Spleen (tissue), 11 donors: Measurements from ENCODE around the gene ARPC5. TPM values are rescaled to one million over a fixed set of nuclear protein-coding genes. Genes with fewer than 3 reads are reported as not detected.
"Not testable (repeated sequence)": the region's sequence is repeated elsewhere in the genome, so short reads cannot be mapped to it uniquely, and the experiment has no call there.

ENCODE experiments used
- DNase-seq: peaks from one replicate; pipeline ENCODE4 v3.0.0-alpha.2; 2020
- H3K27ac ChIP-seq, 8 donors: fragments of 200-600 bp; sonication (generic) in 7 of 8; 1 replicate in 4 of 8; 2 replicates in 4 of 8; pipeline versions ENCODE4 v1.5.0 to v1.8.0; 2016 to 2021; ENCODE audit warnings: inconsistent platforms in 4 of 8, mild to moderate bottlenecking in 4 of 8, moderate library complexity in 1 of 8
- H3K27me3 ChIP-seq, 7 donors: fragments of 200-600 bp; sonication (generic) in 6 of 7; replicated peaks in 1 of 7; 1 replicate in 4 of 7; 2 replicates in 3 of 7; pipeline versions ENCODE4 v1.5.0 to v1.8.0; 2016 to 2021; ENCODE audit warnings: inconsistent platforms in 3 of 7, mild to moderate bottlenecking in 1 of 7
- H3K36me3 ChIP-seq, 6 donors: fragments of 200-600 bp; sonication (generic) in 5 of 6; 1 replicate in 4 of 6; 2 replicates in 2 of 6; pipeline versions ENCODE4 v1.5.0 to v1.8.0; 2016 to 2021; ENCODE audit warnings: inconsistent platforms in 2 of 6
- H3K4me1 ChIP-seq, 6 donors: fragments of 200-600 bp; sonication (generic) in 5 of 6; 1 replicate in 3 of 6; 2 replicates in 3 of 6; pipeline versions ENCODE4 v1.5.0 to v1.8.0; 2016 to 2021; ENCODE audit warnings: inconsistent platforms in 3 of 6
- H3K4me3 ChIP-seq, 8 donors: fragments of 200-600 bp; sonication (generic) in 7 of 8; 1 replicate in 4 of 8; 2 replicates in 4 of 8; pipeline versions ENCODE4 v1.5.0 to v1.8.0; 2016 to 2021; ENCODE audit warnings: inconsistent platforms in 4 of 8, mild to moderate bottlenecking in 4 of 8, moderate library complexity in 2 of 8
- H3K9me3 ChIP-seq, 8 donors: fragments of 200-600 bp; sonication (generic) in 7 of 8; 1 replicate in 4 of 8; 2 replicates in 4 of 8; pipeline versions ENCODE4 v1.5.0 to v1.8.0; 2016 to 2021; ENCODE audit warnings: inconsistent platforms in 4 of 8
- POLR2A ChIP-seq, 3 donors: fragments of 450-650 bp; IDR thresholded peaks; one replicate each; pipeline ENCODE4 v1.5.1; 2017; ENCODE audit warnings: antibody characterized with exemption in 3 of 3, mild to moderate bottlenecking in 1 of 3
- POLR2AphosphoS5 ChIP-seq, 3 donors: sonication (generic); formaldehyde crosslinking; IDR thresholded peaks; one replicate each; pipeline ENCODE4 v1.5.1; 2017; ENCODE audit warnings: antibody characterized with exemption in 3 of 3
- WGBS, 5 donors: extraction: QIAGEN DNeasy Blood & Tissue Kit in 3 of 5; methylation state at CpG; one replicate each; pipeline versions ENCODE4 v1.1.5 to v1.1.7; 2013 to 2018; 5-methylcytosine and 5-hydroxymethylcytosine counted together
- intact Hi-C: fragments of 100-400 bp; cut with DNase I; formaldehyde crosslinking; loops from one replicate; pipeline ENCODE4 v1.15.0; 2023; ENCODE audit warnings: low total_unique reads
- polyA plus RNA-seq, 3 donors: library from polyadenylated mRNA; stranded (reverse); fragments of 200-250 nt; gene quantifications; one replicate each; pipeline ENCODE4 v1.2.1, GENCODE V29; 2013
- total RNA-seq, 7 donors: library from RNA; depleted of rRNA in 3 of 7; stranded (reverse); fragments of >200 nt in 3 of 7; fragmentation: NEBNext Ultra II Directional in 4 of 7; extraction: Animal tissue kit (Norgen Biotek cat#: 25700) in 4 of 7; gene quantifications; one replicate each; pipeline versions ENCODE4 v1.1.0 to v1.2.1, GENCODE V29; 2016 to 2021
- TF ChIP-seq, protein P1 (sequence below), 11 experiments: fragments of 200-600 bp in 7 of 11; fragments of 450-650 bp in 4 of 11; sonication (generic) in 4 of 11; IDR thresholded peaks in 8 of 11; conservative IDR thresholded peaks in 3 of 11; 1 replicate in 7 of 11; 2 replicates in 4 of 11; pipeline versions ENCODE4 v1.4.0 to v1.8.0; 2016 to 2021; ENCODE audit warnings: antibody characterized with exemption in 11 of 11, inconsistent platforms in 4 of 11, mild to moderate bottlenecking in 1 of 11
- donor health status: healthy with polysubstance abuse.
- donor health status: DM: no; HTN: no; CAD: no; lungs with moderate emphysema.
- donor health status: DM: no; HTN: no; CAD: no.
- donor health status: Bipolar disorder and iron deficiency.
- donor health status: healthy.
- donor health status: DM: no; HTN: no; CAD: no.
- donor health status: DM: yes; HTN: yes; CAD: no.

The ARPC5 gene
- total and polyA plus RNA-seq, 10 donors = 122 to 221 (median 178) TPM

DNA sequence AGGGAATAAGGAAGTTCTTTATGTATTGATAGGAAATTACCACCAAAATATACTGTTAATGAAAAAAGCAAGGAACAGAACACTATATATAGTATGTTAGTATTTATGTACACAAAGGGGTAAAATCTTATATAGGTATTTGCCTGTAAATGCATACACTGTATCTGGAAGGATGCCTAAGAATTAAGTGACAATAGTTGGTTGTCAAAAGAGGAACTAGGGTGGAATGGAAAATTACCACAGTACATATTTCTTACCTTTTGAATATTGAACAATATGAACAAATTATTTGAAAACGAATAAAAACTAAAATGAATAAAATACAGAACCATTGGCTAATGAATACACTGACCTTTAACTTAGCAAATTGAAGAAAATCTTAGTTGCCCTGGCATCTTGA is 13.6 kb downstream of the ARPC5 start:
- H3K36me3 ChIP-seq = peaks cover 0 to 42% (median 17%) of the 10 kb centered on the region in 6 donors
- TF ChIP-seq POLR2A (IDR thresholded peaks at IDR 0.05) = no peak
- TF ChIP-seq POLR2AphosphoS5 (IDR thresholded peaks at IDR 0.05) = no peak
- TF ChIP-seq, protein P1, sequence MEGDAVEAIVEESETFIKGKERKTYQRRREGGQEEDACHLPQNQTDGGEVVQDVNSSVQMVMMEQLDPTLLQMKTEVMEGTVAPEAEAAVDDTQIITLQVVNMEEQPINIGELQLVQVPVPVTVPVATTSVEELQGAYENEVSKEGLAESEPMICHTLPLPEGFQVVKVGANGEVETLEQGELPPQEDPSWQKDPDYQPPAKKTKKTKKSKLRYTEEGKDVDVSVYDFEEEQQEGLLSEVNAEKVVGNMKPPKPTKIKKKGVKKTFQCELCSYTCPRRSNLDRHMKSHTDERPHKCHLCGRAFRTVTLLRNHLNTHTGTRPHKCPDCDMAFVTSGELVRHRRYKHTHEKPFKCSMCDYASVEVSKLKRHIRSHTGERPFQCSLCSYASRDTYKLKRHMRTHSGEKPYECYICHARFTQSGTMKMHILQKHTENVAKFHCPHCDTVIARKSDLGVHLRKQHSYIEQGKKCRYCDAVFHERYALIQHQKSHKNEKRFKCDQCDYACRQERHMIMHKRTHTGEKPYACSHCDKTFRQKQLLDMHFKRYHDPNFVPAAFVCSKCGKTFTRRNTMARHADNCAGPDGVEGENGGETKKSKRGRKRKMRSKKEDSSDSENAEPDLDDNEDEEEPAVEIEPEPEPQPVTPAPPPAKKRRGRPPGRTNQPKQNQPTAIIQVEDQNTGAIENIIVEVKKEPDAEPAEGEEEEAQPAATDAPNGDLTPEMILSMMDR (IDR thresholded peaks at IDR 0.05 in 8 of 11, conservative IDR thresholded peaks at IDR 0.05 in 3 of 11) = no peak
- intact Hi-C loops = no loop called here
- no peak for DNase-seq
- H3K9me3 ChIP-seq = no peaks in the 10 kb centered on the region
- peak overlapping the region in 7 of 8 donors; percentile 2 to 54 (median 33) for H3K27ac ChIP-seq
- no peak overlapping the region for H3K4me3 ChIP-seq
- H3K4me1 ChIP-seq = peaks cover 4 to 49% (median 27%) of the 10 kb centered on the region in 6 donors
- no peaks in the 10 kb centered on the region for H3K27me3 ChIP-seq
- 34 to 49% (median 37%) methylated on average over 1 of the region's 1 CpG for WGBS, 5 donors

DNA sequence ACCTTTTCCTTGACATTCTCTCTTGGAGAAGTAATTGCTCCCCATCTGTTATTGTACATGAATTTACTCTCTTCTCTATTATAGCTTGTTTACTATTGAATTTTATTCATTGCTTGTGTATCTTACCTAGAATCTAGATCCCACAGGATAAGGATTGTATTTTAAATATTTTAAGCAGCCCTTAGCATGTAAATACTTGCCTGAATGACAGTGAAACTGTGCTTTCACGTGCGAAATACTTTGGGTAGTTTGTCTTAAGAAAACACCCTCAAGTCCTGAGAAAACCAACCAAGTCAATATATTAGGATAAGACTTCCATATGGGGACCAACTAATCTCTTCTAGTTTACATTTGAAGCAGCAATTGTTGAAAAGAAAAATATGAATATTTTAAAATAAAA is 15.3 kb downstream of the ARPC5 start:
- peaks cover 0 to 25% (median 9%) of the 10 kb centered on the region in 6 donors for H3K36me3 ChIP-seq
- 80 to 91% (median 90%) methylated on average over 2 of the region's 2 CpGs for WGBS, 5 donors
- no peak for DNase-seq

DNA sequence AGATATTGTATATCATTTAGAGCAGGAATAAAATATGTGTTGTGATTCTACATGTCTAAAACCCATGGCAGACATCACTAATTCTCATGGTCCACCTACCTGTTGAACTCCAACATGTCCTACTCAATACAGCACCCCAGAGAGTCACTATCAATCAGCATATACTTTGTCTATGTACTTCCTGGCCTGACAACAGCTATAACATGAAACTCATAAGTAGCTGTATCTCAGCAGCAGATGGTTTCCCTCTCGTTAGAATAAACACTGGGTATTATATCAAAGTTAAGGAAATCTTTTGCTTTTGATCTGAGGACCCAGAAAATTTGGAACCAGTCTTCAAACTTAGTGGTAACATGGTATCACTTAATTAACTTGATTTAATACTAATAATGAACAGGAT is 15.8 kb downstream of the ARPC5 start:
- Histone ChIP-seq H3K36me3 (peaks cover 0 to 20% (median 6%) of the 10 kb centered on the region in 6 donors), H3K27me3 (no peaks in the 10 kb centered on the region), H3K27ac (no peak overlapping the region), H3K4me3 (no peak overlapping the region), H3K9me3 (no peaks in the 10 kb centered on the region), H3K4me1 (peaks cover 0 to 26% (median 12%) of the 10 kb centered on the region in 6 donors)
- intact Hi-C loops = no loop called here
- no peak for TF ChIP-seq POLR2A (IDR thresholded peaks at IDR 0.05)
- TF ChIP-seq, protein P1 (IDR thresholded peaks at IDR 0.05 in 8 of 11, conservative IDR thresholded peaks at IDR 0.05 in 3 of 11) = no peak
- no peak for TF ChIP-seq POLR2AphosphoS5 (IDR thresholded peaks at IDR 0.05)
- WGBS, 5 donors = 77 to 91% (median 79%) methylated on average over 1 of the region's 1 CpG
- DNase-seq = no peak

More for the DNA sequence above, 15.3 kb downstream of the ARPC5 start:
- H3K27ac ChIP-seq = no peak overlapping the region
- H3K27me3 ChIP-seq = no peaks in the 10 kb centered on the region
- no peak for TF ChIP-seq POLR2A (IDR thresholded peaks at IDR 0.05)
- TF ChIP-seq, protein P1 (IDR thresholded peaks at IDR 0.05 in 8 of 11, conservative IDR thresholded peaks at IDR 0.05 in 3 of 11) = no peak
- no peak for TF ChIP-seq POLR2AphosphoS5 (IDR thresholded peaks at IDR 0.05)
- intact Hi-C loops = no loop called here
- no peaks in the 10 kb centered on the region for H3K9me3 ChIP-seq
- H3K4me3 ChIP-seq = no peak overlapping the region
- H3K4me1 ChIP-seq = peaks cover 0 to 32% (median 14%) of the 10 kb centered on the region in 6 donors

DNA sequence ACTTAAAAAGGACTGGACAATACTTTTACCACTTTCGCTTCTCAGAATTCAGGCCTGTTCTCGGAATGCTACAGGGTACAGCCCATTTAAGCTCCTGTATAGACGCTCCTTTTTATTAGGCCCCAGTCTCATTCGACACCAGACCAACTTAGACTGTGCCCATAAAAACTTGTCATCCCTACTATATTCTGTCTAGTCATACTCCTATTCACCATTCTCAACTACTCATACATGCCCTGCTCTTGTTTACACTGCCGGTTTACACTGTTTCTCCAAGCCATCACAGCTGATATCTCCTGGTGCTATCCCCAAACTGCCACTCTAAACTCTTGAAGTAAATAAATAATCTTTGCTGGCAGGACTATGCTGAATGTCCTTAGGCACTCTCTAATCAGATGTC is 17.4 kb downstream of the ARPC5 start:
- H3K36me3 ChIP-seq, H3K4me3 ChIP-seq, H3K27ac ChIP-seq, H3K27me3 ChIP-seq, intact Hi-C loops, DNase-seq, H3K9me3 ChIP-seq: not testable (repeated sequence)
- 74 to 91% (median 90%) methylated on average over 4 to 5 of the region's 5 CpGs for WGBS, 5 donors
- peaks cover 0 to 21% (median 12%) of the 10 kb centered on the region in 6 donors for H3K4me1 ChIP-seq

DNA sequence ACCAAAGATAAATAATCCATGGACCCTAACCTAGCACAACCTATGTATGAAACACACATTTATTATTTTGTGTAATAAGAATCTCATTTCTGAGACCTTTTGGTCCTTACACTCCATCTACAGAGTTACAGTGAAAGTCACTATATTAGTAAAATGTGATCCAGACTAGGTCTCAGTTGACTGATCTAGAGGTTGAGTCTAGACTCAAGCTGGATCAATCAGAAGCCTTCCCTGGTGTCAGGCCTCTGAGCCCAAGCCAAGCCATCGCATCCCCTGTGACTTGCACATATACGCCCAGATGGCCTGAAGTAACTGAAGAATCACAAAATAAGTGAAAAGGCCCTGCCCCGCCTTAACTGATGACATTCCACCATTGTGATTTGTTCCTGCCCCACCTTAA is 22.6 kb downstream of the ARPC5 start:
- H3K4me3 ChIP-seq, intact Hi-C loops, H3K27me3 ChIP-seq, H3K36me3 ChIP-seq, H3K9me3 ChIP-seq, H3K27ac ChIP-seq, DNase-seq: not testable (repeated sequence)
- WGBS, 5 donors = 90 to 97% (median 95%) methylated on average over 3 of the region's 3 CpGs
- peaks cover 0 to 25% (median 21%) of the 10 kb centered on the region in 6 donors for H3K4me1 ChIP-seq
